RWPE1 (cell line): ENCODE measurements around the gene PDXP.
A peak's percentile ranks its signal among the peaks of the same experiment; 100 is the strongest.

Experiments
- CTCF ChIA-PET: fragments of 350-600 bp; sonication (Branson Sonifier 250); formaldehyde crosslinking; extraction: SDS; loops from one replicate; lab custom pipeline; 2021; lab: Yijun Ruan, JAX
- POLR2A ChIA-PET: fragments of 400-600 bp; formaldehyde crosslinking; extraction: SDS; loops from one replicate; lab custom pipeline; 2020; ENCODE audit warnings: antibody characterized with exemption; ENCODE audit not compliant: low non-redundant PET; lab: Yijun Ruan, JAX
- DNase-seq: peaks from one replicate; pipeline ENCODE4 v3.0.0; 2012; ENCODE audit warnings: low spot score
- H3K27ac ChIP-seq: fragments of 450-650 bp; 2 replicates; pipeline ENCODE4 v1.5.1; 2017
- TF ChIP-seq, protein P1 (sequence below): fragments of 450-650 bp; conservative IDR thresholded peaks from 2 replicates; pipeline ENCODE4 v1.5.1; 2017; ENCODE audit warnings: low read depth, mild to moderate bottlenecking

The PDXP gene

GRCh38 chr22:37616201-37617083, 42.1 kb upstream of the PDXP start:
- H3K27ac ChIP-seq, result peak overlapping the region; percentile 23
- ChIA-PET POLR2A (no interaction called here), CTCF (no interaction called here)
- TF ChIP-seq, protein P1, sequence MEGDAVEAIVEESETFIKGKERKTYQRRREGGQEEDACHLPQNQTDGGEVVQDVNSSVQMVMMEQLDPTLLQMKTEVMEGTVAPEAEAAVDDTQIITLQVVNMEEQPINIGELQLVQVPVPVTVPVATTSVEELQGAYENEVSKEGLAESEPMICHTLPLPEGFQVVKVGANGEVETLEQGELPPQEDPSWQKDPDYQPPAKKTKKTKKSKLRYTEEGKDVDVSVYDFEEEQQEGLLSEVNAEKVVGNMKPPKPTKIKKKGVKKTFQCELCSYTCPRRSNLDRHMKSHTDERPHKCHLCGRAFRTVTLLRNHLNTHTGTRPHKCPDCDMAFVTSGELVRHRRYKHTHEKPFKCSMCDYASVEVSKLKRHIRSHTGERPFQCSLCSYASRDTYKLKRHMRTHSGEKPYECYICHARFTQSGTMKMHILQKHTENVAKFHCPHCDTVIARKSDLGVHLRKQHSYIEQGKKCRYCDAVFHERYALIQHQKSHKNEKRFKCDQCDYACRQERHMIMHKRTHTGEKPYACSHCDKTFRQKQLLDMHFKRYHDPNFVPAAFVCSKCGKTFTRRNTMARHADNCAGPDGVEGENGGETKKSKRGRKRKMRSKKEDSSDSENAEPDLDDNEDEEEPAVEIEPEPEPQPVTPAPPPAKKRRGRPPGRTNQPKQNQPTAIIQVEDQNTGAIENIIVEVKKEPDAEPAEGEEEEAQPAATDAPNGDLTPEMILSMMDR, result no peak
- no peak for DNase-seq

DNA sequence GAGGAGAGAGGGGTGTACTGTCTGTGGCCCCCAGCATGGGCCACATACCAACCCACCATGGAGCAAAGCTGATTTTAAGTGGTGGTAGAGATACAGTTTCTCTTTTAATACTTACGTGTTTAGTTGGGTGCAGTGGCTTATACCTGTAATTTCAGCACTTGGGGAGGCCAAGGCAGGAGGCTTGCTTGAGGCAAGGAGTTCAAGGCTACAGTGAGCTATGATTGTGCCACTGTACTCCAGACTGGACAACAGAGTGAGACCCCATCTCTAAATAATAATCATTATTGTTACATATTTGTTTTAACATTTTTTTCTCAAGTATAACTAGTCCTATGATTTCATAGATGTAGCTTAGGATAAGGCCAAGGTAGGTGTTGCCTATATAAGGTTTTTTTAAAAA, 41.1 kb upstream of the PDXP start:
- CTCF ChIA-PET, result no interaction called here
- no peak overlapping the region for H3K27ac ChIP-seq
- POLR2A ChIA-PET, result no interaction called here
- TF ChIP-seq, protein P1, result no peak
- no peak for DNase-seq

GRCh38 chr22:37618072-37618656, 40.4 kb upstream of the PDXP start:
- peak overlapping the region; percentile 10; the same call in 1 of the 2 replicates for H3K27ac ChIP-seq
- CTCF ChIA-PET, result no interaction called here
- DNase-seq, result no peak
- POLR2A ChIA-PET, result no interaction called here
- TF ChIP-seq, protein P1, result no peak

DNA sequence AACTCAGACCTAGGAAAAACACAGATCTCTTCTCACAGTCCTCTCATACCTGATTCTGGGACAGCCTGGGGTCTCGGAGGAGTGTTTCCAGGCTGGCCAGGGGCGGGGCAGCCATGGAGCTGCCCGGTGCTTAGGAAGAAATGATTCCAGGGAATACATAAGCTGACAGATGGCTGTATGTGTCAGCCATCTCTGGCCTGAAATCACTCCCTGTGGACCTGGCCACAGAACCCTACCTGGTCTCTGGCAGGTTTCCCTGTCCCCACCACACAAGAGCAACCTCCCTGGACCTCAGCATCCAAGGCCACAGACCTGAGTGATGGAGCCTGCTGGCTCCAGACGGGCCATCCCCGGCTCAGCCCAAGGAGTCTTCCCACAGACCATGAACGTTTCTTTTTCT, 39.8 kb upstream of the PDXP start:
- POLR2A ChIA-PET, result no interaction called here
- CTCF ChIA-PET, result no interaction called here
- DNase-seq, result no peak
- peak overlapping the region; percentile 10; the same call in 1 of the 2 replicates for H3K27ac ChIP-seq
- TF ChIP-seq, protein P1, result no peak

- TF ChIP-seq, protein P1, result no peak
- CTCF ChIA-PET, result interaction anchor here (0.6 to 0.7 kb wide), 2 partner anchors 13 to 204 kb away, joined by 3 read pairs; no protein-coding TSS in a partner anchor
- POLR2A ChIA-PET, result no interaction called here
- no peak for DNase-seq
- H3K27ac ChIP-seq, result peak overlapping the region; percentile 38
Observed at GRCh38 chr22:37619991-37620390, 38.5 kb upstream of the PDXP start.

- TF ChIP-seq, protein P1, result no peak
- peak overlapping the region; percentile 76; the same call in 1 of the 2 replicates for H3K27ac ChIP-seq
- ChIA-PET POLR2A (interaction anchor here (0.5 to 0.6 kb wide), 2 partner anchors 9 to 55 kb away, joined by 3 to 4 read pairs; no protein-coding TSS in a partner anchor), CTCF (interaction anchor here (0.5 to 0.6 kb wide), 2 partner anchors 27 to 1875 kb away, joined by 3 read pairs; no protein-coding TSS in a partner anchor)
- DNase-seq, result no peak
Observed at GRCh38 chr22:37621352-37621860, 37.1 kb upstream of the PDXP start.
